Liver (tissue), 10 donors: ENCODE measurements around the gene DHDH. TPM values are rescaled to one million over a fixed set of nuclear protein-coding genes. Genes with fewer than 3 reads are reported as not detected.

Source experiments
- DNase-seq: peaks from one replicate; pipeline ENCODE4 v3.0.0-alpha.2; 2017; ENCODE audit warnings: low spot score
- H3K27ac ChIP-seq, 2 donors: one replicate each; pipeline ENCODE4 v1.7.0; 2013; ENCODE audit warnings: inconsistent platforms in 2 of 2, low read length in 2 of 2, control low read depth in 1 of 2, low read depth in 1 of 2, mild to moderate bottlenecking in 1 of 2
- H3K27me3 ChIP-seq, 4 donors: one replicate each; pipeline versions ENCODE4 v1.6.1 to v1.7.0; 2013; ENCODE audit warnings: low read length in 3 of 4, inconsistent platforms in 1 of 4, mild to moderate bottlenecking in 1 of 4, moderate library complexity in 1 of 4; ENCODE audit not compliant: control insufficient read depth in 4 of 4, insufficient read depth in 4 of 4
- H3K36me3 ChIP-seq, 4 donors: one replicate each; pipeline versions ENCODE4 v1.6.1 to v1.7.0; 2013; ENCODE audit warnings: low read length in 3 of 4, mild to moderate bottlenecking in 3 of 4, low read depth in 1 of 4, moderate library complexity in 1 of 4; ENCODE audit not compliant: control insufficient read depth in 4 of 4, insufficient read depth in 3 of 4
- H3K4me1 ChIP-seq, 4 donors: one replicate each; pipeline versions ENCODE4 v1.6.1 to v1.7.0; 2013; ENCODE audit warnings: low read length in 3 of 4, mild to moderate bottlenecking in 3 of 4, moderate library complexity in 1 of 4; ENCODE audit not compliant: control insufficient read depth in 4 of 4, insufficient read depth in 4 of 4
- H3K4me3 ChIP-seq, 3 donors: one replicate each; pipeline versions ENCODE4 v1.6.1 to v1.7.0; 2013; ENCODE audit warnings: low read length in 3 of 3, control low read depth in 1 of 3, low read depth in 1 of 3, mild to moderate bottlenecking in 1 of 3
- H3K9ac ChIP-seq, 2 donors: one replicate each; pipeline ENCODE4 v1.7.0; 2013; ENCODE audit warnings: low read length in 2 of 2, mild to moderate bottlenecking in 2 of 2, moderate library complexity in 2 of 2, control low read depth in 1 of 2, low read depth in 1 of 2
- H3K9me3 ChIP-seq, 4 donors: one replicate each; pipeline versions ENCODE4 v1.6.1 to v1.7.0; 2013; ENCODE audit warnings: low read length in 3 of 4; ENCODE audit not compliant: control insufficient read depth in 4 of 4
- FOXA1 ChIP-seq: IDR thresholded peaks from 2 replicates; pipeline ENCODE4 v1.6.1; 2016; ENCODE audit warnings: antibody characterized with exemption
- HNF4G ChIP-seq: IDR thresholded peaks from 2 replicates; pipeline ENCODE4 v1.6.1; 2016; ENCODE audit warnings: antibody characterized with exemption
- JUND ChIP-seq, 2 donors: IDR thresholded peaks; 2 replicates each; pipeline ENCODE4 v1.6.1; 2016; ENCODE audit warnings: antibody characterized with exemption in 2 of 2
- MAX ChIP-seq: IDR thresholded peaks from 2 replicates; pipeline ENCODE4 v1.6.1; 2016; ENCODE audit warnings: antibody characterized with exemption
- NR2F2 ChIP-seq: IDR thresholded peaks from 2 replicates; pipeline ENCODE4 v1.6.1; 2016; ENCODE audit warnings: antibody characterized with exemption
- RAD21 ChIP-seq, 2 donors: IDR thresholded peaks; 2 replicates each; pipeline ENCODE4 v1.6.1; 2016; ENCODE audit warnings: antibody characterized with exemption in 2 of 2, mild to moderate bottlenecking in 2 of 2
- REST ChIP-seq: IDR thresholded peaks from 2 replicates; pipeline ENCODE4 v1.6.1; 2016; ENCODE audit warnings: antibody characterized with exemption, mild to moderate bottlenecking
- RXRA ChIP-seq, 2 donors: IDR thresholded peaks; 2 replicates each; pipeline ENCODE4 v1.6.1; 2017 to 2018; ENCODE audit warnings: antibody characterized with exemption in 2 of 2, mild to moderate bottlenecking in 1 of 2
- SP1 ChIP-seq: IDR thresholded peaks from 2 replicates; pipeline ENCODE4 v1.6.1; 2018; ENCODE audit warnings: antibody characterized with exemption, mild to moderate bottlenecking
- TAF1 ChIP-seq: conservative IDR thresholded peaks from 2 replicates; pipeline ENCODE4 v1.6.1; 2016; ENCODE audit warnings: antibody characterized with exemption, mild to moderate bottlenecking
- WGBS: extraction: QIAGEN DNeasy Blood & Tissue Kit; methylation state at CpG from one replicate; pipeline ENCODE4 v1.1.7; 2013; 5-methylcytosine and 5-hydroxymethylcytosine counted together
- polyA plus RNA-seq, 2 donors: library from polyadenylated mRNA; stranded (reverse) in 1 of 2; unstranded in 1 of 2; fragments of 200-250 nt in 1 of 2; fragments of >200 nt in 1 of 2; fragmentation: Nextera tagmentation in 1 of 2; extraction: Ambion mirVana in 1 of 2; gene quantifications; one replicate each; pipeline versions ENCODE4 v1.2.1 to v1.2.3, GENCODE V29; 2013 to 2015
- small RNA-seq: library from RNA; depleted of rRNA; stranded (forward); fragments of <200 nt; gene quantifications from one replicate; pipeline ENCODE3, GENCODE V24; 2014
- total RNA-seq, 2 donors: library from RNA; depleted of rRNA; stranded (reverse); fragments of >200 nt; gene quantifications; one replicate each; pipeline ENCODE4 v1.2.3, GENCODE V29; 2014
- donor health status: healthy.
- donor health status: healthy.
- donor health status: healthy.
- donor health status: healthy.
- donor health status: healthy.

Gene DHDH
- total and polyA plus RNA-seq, 4 donors = 0.16 to 1.3 TPM; not detected in 2

- Histone ChIP-seq H3K9me3 (no peaks in the 10 kb centered on the region), H3K4me3 (peak overlapping the region; percentile 59 to 80 (median 61)), H3K27me3 (no peaks in the 10 kb centered on the region), H3K27ac (peak overlapping the region; percentile 89 to 99), H3K9ac (peak overlapping the region; percentile 45 to 55), H3K4me1 (peaks cover 12 to 28% (median 17%) of the 10 kb centered on the region in 4 donors), H3K36me3 (no peaks in the 10 kb centered on the region)
- DNase-seq = no peak
- 2% methylated on average over 13 of the region's 13 CpGs for WGBS
- TF ChIP-seq HNF4G (no peak), FOXA1 (no peak), NR2F2 (no peak), JUND (IDR thresholded peaks at IDR 0.05) (no peak), TAF1 (no peak), MAX (no peak), RXRA (IDR thresholded peaks at IDR 0.05) (no peak), SP1 (no peak), REST (no peak), RAD21 (IDR thresholded peaks at IDR 0.05) (no peak)
These were observed 60.5 kb downstream of the DHDH start for GRCh38 chr19:48994035-48994386.

Small RNAs within 50 kb of the gene (small RNA-seq; reads per million reads assigned to genes)
- gene AC026803.1 = not detected

Other genes with a start within 250 kb of the DHDH start
Only the 30 nearest of the 31 such genes appear.
- gene MAMSTR, start 214.0 kb upstream of the DHDH start, total RNA-seq = under 1 TPM; 0.08 to 0.09 TPM
- gene MAMSTR, start 214.0 kb upstream of the DHDH start, polyA plus RNA-seq = under 1 TPM; 0.07 to 0.31 TPM
- gene RASIP1, start 193.1 kb upstream of the DHDH start, total RNA-seq = 1 to 10 TPM; 4.8 to 5.4 TPM
- 1 to 10 TPM; 1.8 to 4.3 TPM for gene RASIP1, start 193.1 kb upstream of the DHDH start, polyA plus RNA-seq
- under 1 TPM; 0.33 to 0.47 TPM for gene IZUMO1, start 186.8 kb upstream of the DHDH start, total RNA-seq
- not detected for gene IZUMO1, start 186.8 kb upstream of the DHDH start, polyA plus RNA-seq
- gene FUT1, start 181.1 kb upstream of the DHDH start, total RNA-seq = 1 to 10 TPM; 1.3 to 6.8 TPM
- gene FUT1, start 181.1 kb upstream of the DHDH start, polyA plus RNA-seq = under 1 TPM; 0.48 to 0.72 TPM
- gene FGF21, start 178.2 kb upstream of the DHDH start, total RNA-seq = 1 to 10 TPM in 1 of 2 donors, not detected in 1; 5.5 TPM
- 10 to 100 TPM in 1 of 2 donors, 1 to 10 TPM in 1; 6.5 to 18.5 TPM for gene FGF21, start 178.2 kb upstream of the DHDH start, polyA plus RNA-seq
- gene BCAT2, start 122.7 kb upstream of the DHDH start, total RNA-seq = 1 to 10 TPM; 8.9 to 9.2 TPM
- 10 to 100 TPM in 1 of 2 donors, 1 to 10 TPM in 1; 7.8 to 35.8 TPM for gene BCAT2, start 122.7 kb upstream of the DHDH start, polyA plus RNA-seq
- gene HSD17B14, start 97.2 kb upstream of the DHDH start, total RNA-seq = 10 to 100 TPM in 1 of 2 donors, 1 to 10 TPM in 1; 3.7 to 11.2 TPM
- 10 to 100 TPM in 1 of 2 donors, 1 to 10 TPM in 1; 4.9 to 12.6 TPM for gene HSD17B14, start 97.2 kb upstream of the DHDH start, polyA plus RNA-seq
- 1 to 10 TPM; 4.4 to 7.3 TPM for gene PLEKHA4, start 65.1 kb upstream of the DHDH start, total RNA-seq
- gene PLEKHA4, start 65.1 kb upstream of the DHDH start, polyA plus RNA-seq = 10 to 100 TPM in 1 of 2 donors, 1 to 10 TPM in 1; 5.3 to 17.2 TPM
- gene PPP1R15A, start 61.3 kb upstream of the DHDH start, total RNA-seq = 10 to 100 TPM; 13.2 to 52.5 TPM
- gene PPP1R15A, start 61.3 kb upstream of the DHDH start, polyA plus RNA-seq = 1 to 10 TPM; 5.6 to 9.3 TPM
- gene TULP2, start 35.0 kb upstream of the DHDH start, total RNA-seq = under 1 TPM in 1 of 2 donors, not detected in 1; 0.05 TPM
- under 1 TPM; 0.03 to 0.19 TPM for gene TULP2, start 35.0 kb upstream of the DHDH start, polyA plus RNA-seq
- gene NUCB1, start 33.4 kb upstream of the DHDH start, total RNA-seq = 100 to 1,000 TPM; 196 to 280 TPM
- gene NUCB1, start 33.4 kb upstream of the DHDH start, polyA plus RNA-seq = 100 to 1,000 TPM; 186 to 775 TPM
- gene BAX, start 21.2 kb downstream of the DHDH start, total RNA-seq = 10 to 100 TPM; 10.8 to 18.7 TPM
- 10 to 100 TPM; 10.5 to 27.0 TPM for gene BAX, start 21.2 kb downstream of the DHDH start, polyA plus RNA-seq
- 1,000 to 10,000 TPM; 2,528 to 9,360 TPM for gene FTL, start 31.6 kb downstream of the DHDH start, total RNA-seq
- gene FTL, start 31.6 kb downstream of the DHDH start, polyA plus RNA-seq = over 10,000 TPM; 15,042 to 16,395 TPM
- 1 to 10 TPM; 8.4 to 8.7 TPM for gene GYS1, start 59.6 kb downstream of the DHDH start, total RNA-seq
- gene GYS1, start 59.6 kb downstream of the DHDH start, polyA plus RNA-seq = 1 to 10 TPM; 2.6 to 4.2 TPM
- gene RUVBL2, start 60.2 kb downstream of the DHDH start, total RNA-seq = 10 to 100 TPM; 52.5 to 80.1 TPM
- 10 to 100 TPM; 29.6 to 46.7 TPM for gene RUVBL2, start 60.2 kb downstream of the DHDH start, polyA plus RNA-seq
- not detected for gene LHB, start 83.4 kb downstream of the DHDH start, total RNA-seq
- not detected for gene LHB, start 83.4 kb downstream of the DHDH start, polyA plus RNA-seq
- not detected for gene CGB3, start 90.6 kb downstream of the DHDH start, total RNA-seq
- gene CGB3, start 90.6 kb downstream of the DHDH start, polyA plus RNA-seq = not detected
- not detected for gene CGB2, start 98.2 kb downstream of the DHDH start, total RNA-seq
- not detected for gene CGB2, start 98.2 kb downstream of the DHDH start, polyA plus RNA-seq
- not detected for gene CGB1, start 103.2 kb downstream of the DHDH start, total RNA-seq
- gene CGB1, start 103.2 kb downstream of the DHDH start, polyA plus RNA-seq = not detected
- gene CGB5, start 110.1 kb downstream of the DHDH start, total RNA-seq = not detected
- gene CGB5, start 110.1 kb downstream of the DHDH start, polyA plus RNA-seq = not detected
- not detected for gene CGB8, start 115.4 kb downstream of the DHDH start, total RNA-seq
- not detected for gene CGB8, start 115.4 kb downstream of the DHDH start, polyA plus RNA-seq
- gene CGB7, start 124.0 kb downstream of the DHDH start, total RNA-seq = not detected
- not detected for gene CGB7, start 124.0 kb downstream of the DHDH start, polyA plus RNA-seq
- gene NTF4, start 131.1 kb downstream of the DHDH start, total RNA-seq = not detected
- not detected for gene NTF4, start 131.1 kb downstream of the DHDH start, polyA plus RNA-seq
- not detected for gene KCNA7, start 139.0 kb downstream of the DHDH start, total RNA-seq
- not detected for gene KCNA7, start 139.0 kb downstream of the DHDH start, polyA plus RNA-seq
- 100 to 1,000 TPM; 118 to 166 TPM for gene SNRNP70, start 151.8 kb downstream of the DHDH start, total RNA-seq
- gene SNRNP70, start 151.8 kb downstream of the DHDH start, polyA plus RNA-seq = 10 to 100 TPM; 34.2 to 71.6 TPM
- gene LIN7B, start 180.7 kb downstream of the DHDH start, total RNA-seq = 1 to 10 TPM; 2.2 to 3.8 TPM
- 1 to 10 TPM; 2.7 to 3.0 TPM for gene LIN7B, start 180.7 kb downstream of the DHDH start, polyA plus RNA-seq
- gene C19orf73, start 185.4 kb downstream of the DHDH start, total RNA-seq = 1 to 10 TPM in 1 of 2 donors, under 1 TPM in 1; 0.56 to 1.4 TPM
- 1 to 10 TPM; 1.9 to 2.1 TPM for gene C19orf73, start 185.4 kb downstream of the DHDH start, polyA plus RNA-seq
- gene PPFIA3, start 185.8 kb downstream of the DHDH start, total RNA-seq = 1 to 10 TPM; 1.5 to 2.1 TPM
- gene PPFIA3, start 185.8 kb downstream of the DHDH start, polyA plus RNA-seq = 1 to 10 TPM; 2.6 to 4.6 TPM
- gene HRC, start 221.7 kb downstream of the DHDH start, total RNA-seq = 1 to 10 TPM; 1.2 TPM
- under 1 TPM; 0.25 to 0.51 TPM for gene HRC, start 221.7 kb downstream of the DHDH start, polyA plus RNA-seq
- gene TRPM4, start 224.1 kb downstream of the DHDH start, total RNA-seq = 10 to 100 TPM in 1 of 2 donors, 1 to 10 TPM in 1; 8.1 to 11.0 TPM
- 10 to 100 TPM; 15.4 to 31.2 TPM for gene TRPM4, start 224.1 kb downstream of the DHDH start, polyA plus RNA-seq